Heart right ventricle (tissue), 16 donors: ENCODE measurements around the gene RGMA. TPM values are rescaled to one million over a fixed set of nuclear protein-coding genes. Genes with fewer than 3 reads are reported as not detected.

ENCODE experiments used
- ATAC-seq, 8 donors: fragments of 200-7000 bp; cut with Tn5 transposase; one replicate each; pipeline ENCODE4 v1.9.1; 2020; ENCODE audit warnings: mild to moderate bottlenecking in 8 of 8, moderate library complexity in 8 of 8, moderate number of reproducible peaks in 1 of 8
- DNase-seq, 2 donors: peaks; one replicate each; pipeline ENCODE4 v3.0.0-alpha.2; 2020
- H3K27ac ChIP-seq, 10 donors: fragments of 200-600 bp; sonication (generic) in 2 of 10; one replicate each; pipeline versions ENCODE4 v1.5.0 to v1.8.0; 2020 to 2022; ENCODE audit warnings: mild to moderate bottlenecking in 3 of 10
- H3K27me3 ChIP-seq, 7 donors: fragments of 200-600 bp; one replicate each; pipeline ENCODE4 v1.8.0; 2021 to 2022; ENCODE audit warnings: mild to moderate bottlenecking in 2 of 7
- H3K36me3 ChIP-seq, 9 donors: fragments of 200-600 bp; sonication (generic) in 1 of 9; one replicate each; pipeline versions ENCODE4 v1.5.0 to v1.8.0; 2020 to 2022; ENCODE audit warnings: mild to moderate bottlenecking in 2 of 9
- H3K4me1 ChIP-seq, 9 donors: fragments of 200-600 bp; sonication (generic) in 1 of 9; one replicate each; pipeline versions ENCODE4 v1.5.0 to v1.8.0; 2020 to 2022; ENCODE audit warnings: mild to moderate bottlenecking in 4 of 9
- H3K4me3 ChIP-seq, 10 donors: fragments of 200-600 bp; sonication (generic) in 2 of 10; one replicate each; pipeline versions ENCODE4 v1.5.0 to v1.8.0; 2020 to 2022; ENCODE audit warnings: mild to moderate bottlenecking in 7 of 10, moderate library complexity in 2 of 10
- H3K9me3 ChIP-seq, 11 donors: fragments of 200-600 bp in 10 of 11; sonication (generic) in 2 of 11; one replicate each; pipeline versions ENCODE4 v1.5.0 to v1.8.0; 2013 to 2022; ENCODE audit warnings: mild to moderate bottlenecking in 2 of 11, control low read depth in 1 of 11, moderate library complexity in 1 of 11
- CTCF ChIP-seq, 9 donors: fragments of 200-600 bp; sonication (generic) in 2 of 9; IDR thresholded peaks; one replicate each; pipeline versions ENCODE4 v1.5.0 to v1.8.0; 2021 to 2022; ENCODE audit warnings: antibody characterized with exemption in 9 of 9, mild to moderate bottlenecking in 5 of 9, moderate library complexity in 1 of 9
- WGBS, 2 donors: extraction: QIAGEN DNeasy Blood & Tissue Kit; methylation state at CpG; one replicate each; pipeline ENCODE4 v1.1.7; 2013; ENCODE audit warnings: inconsistent platforms in 1 of 2; 5-methylcytosine and 5-hydroxymethylcytosine counted together
- intact Hi-C, 10 donors: fragments of 100-400 bp; cut with DNase I; formaldehyde crosslinking; loops; one replicate each; pipeline versions ENCODE4 v1.11.1 to v1.14.2; 2022
- polyA plus RNA-seq, 2 donors: library from polyadenylated mRNA; stranded (reverse); fragments of 200-250 nt; gene quantifications; one replicate each; pipeline ENCODE4 v1.2.3, GENCODE V29; 2013
- total RNA-seq, 10 donors: library from RNA; stranded (reverse); fragmentation: NEBNext Ultra II Directional in 3 of 10; extraction: Animal tissue kit (Norgen Biotek cat#: 25700) in 3 of 10; gene quantifications; one replicate each; pipeline versions ENCODE4 v1.2.1 to v1.2.4, GENCODE V29; 2021 to 2023
- donor health status: Arrhythmogenic right ventricular cardiomyopathy.
- donor health status: ischemic (EF 13 %, LVEDD 7.1; RV severe dilation, severe dysfunction).
- donor health status: healthy with polysubstance abuse.
- donor health status: DM: no; HTN: yes; CAD: no.
- donor health status: DM: no; HTN: no; CAD: no.
- donor health status: ischemic (EF 25% LVEDD 6.9; RV normal size, moderate dysfunction).
- donor health status: ischemic (EF 25% LVEDD 5.7; RV mildly dilated, moderate dysfunction).
- donor health status: healthy.
- donor health status: DM: yes; HTN: yes; CAD: no.
- donor health status: Ischemic cardiomyopathy.
- donor health status: ischemic (EF 35%, LVEDD 5.7; RV mildly dilated, moderate dysfunction).
- donor health status: nonischemic (EF 11% LVEDD 7.7; RV severe dilation, severe dysfunction).
- donor health status: DM: yes; HTN: yes; CAD: no.
- donor health status: PGD.
- donor health status: ischemic (EF 29% LVEDD 5.4; RV normal size, mild dysfunction).
- donor health status: nonischemic (EF 23%, LVEDD 6.1; RV moderate dilation, normal function).

Gene RGMA
- total and polyA plus RNA-seq, 12 donors = 4.9 to 33.8 (median 10.7) TPM

- Histone ChIP-seq H3K36me3 (no peaks in the 10 kb centered on the region), H3K4me1 (peaks cover 0 to 13% (median 0%) of the 10 kb centered on the region in 9 donors), H3K4me3 (no peak overlapping the region), H3K27me3 (no peaks in the 10 kb centered on the region), H3K9me3 (no peaks in the 10 kb centered on the region), H3K27ac (peak overlapping the region in 9 of 10 donors; percentile 14 to 74 (median 57))
- no peak for TF ChIP-seq CTCF (IDR thresholded peaks at IDR 0.05)
- ATAC-seq (peak in 3 of 8 donors; percentile 2 to 49 (median 22)), DNase-seq (no peak)
- intact Hi-C loops = no loop called here
- 78 to 86% methylated on average over 3 of the region's 3 CpGs for WGBS, 2 donors
Observed at GRCh38 chr15:93126148-93126547, 37.1 kb upstream of the RGMA start.

GRCh38 chr15:93124126-93124525 is 35.1 kb upstream of the RGMA start:
- WGBS, 2 donors = 81 to 84% methylated on average over 4 of the region's 4 CpGs
- intact Hi-C loops = no loop called here
- no peak for TF ChIP-seq CTCF (IDR thresholded peaks at IDR 0.05)
- ATAC-seq = no peak
- H3K36me3 ChIP-seq = no peaks in the 10 kb centered on the region
- H3K9me3 ChIP-seq = no peaks in the 10 kb centered on the region
- H3K4me1 ChIP-seq = peaks cover 0 to 13% (median 0%) of the 10 kb centered on the region in 9 donors
- no peaks in the 10 kb centered on the region for H3K27me3 ChIP-seq
- DNase-seq = no peak
- H3K27ac ChIP-seq = no peak overlapping the region
- H3K4me3 ChIP-seq = no peak overlapping the region

- no peak for TF ChIP-seq CTCF (IDR thresholded peaks at IDR 0.05)
- H3K27ac ChIP-seq = peak overlapping the region in 6 of 10 donors; percentile 15 to 64 (median 41)
- H3K36me3 ChIP-seq = no peaks in the 10 kb centered on the region
- no peaks in the 10 kb centered on the region for H3K9me3 ChIP-seq
- intact Hi-C loops = no loop called here
- no peak for DNase-seq
- WGBS, 2 donors = 72 to 75% methylated on average over 20 of the region's 20 CpGs
- peaks cover 0 to 13% (median 0%) of the 10 kb centered on the region in 9 donors for H3K4me1 ChIP-seq
- peak in 7 of 8 donors; percentile 25 to 62 (median 45) for ATAC-seq
- H3K27me3 ChIP-seq = no peaks in the 10 kb centered on the region
- H3K4me3 ChIP-seq = no peak overlapping the region
Observed at GRCh38 chr15:93121973-93122910, 33.2 kb upstream of the RGMA start.

- no peaks in the 10 kb centered on the region for H3K9me3 ChIP-seq
- ATAC-seq (no peak), DNase-seq (no peak)
- no peak overlapping the region for H3K4me3 ChIP-seq
- TF ChIP-seq CTCF (IDR thresholded peaks at IDR 0.05) = no peak
- H3K27me3 ChIP-seq = no peaks in the 10 kb centered on the region
- H3K36me3 ChIP-seq = no peaks in the 10 kb centered on the region
- 89 to 92% methylated on average over 5 of the region's 5 CpGs for WGBS, 2 donors
- H3K27ac ChIP-seq = no peak overlapping the region
- intact Hi-C loops = no loop called here
- peaks cover 0 to 3% (median 0%) of the 10 kb centered on the region in 9 donors for H3K4me1 ChIP-seq
Observed at GRCh38 chr15:93121107-93121506, 32.1 kb upstream of the RGMA start.
